KMS-11 (cell line): ENCODE data around the gene FAM13A.

Experiments
- H2AFZ ChIP-seq: fragments of 200-600 bp; sonication (generic); 2 replicates; pipeline ENCODE4 v1.6.1; 2016; ENCODE audit warnings: antibody characterized with exemption, mixed run types, low read depth
- H3K27ac ChIP-seq: fragments of 200-600 bp; sonication (generic); 2 replicates; pipeline ENCODE4 v1.6.1; 2016; ENCODE audit warnings: mild to moderate bottlenecking, mixed run types
- H3K27me3 ChIP-seq: fragments of 200-600 bp; sonication (generic); 2 replicates; pipeline ENCODE4 v1.6.1; 2017; ENCODE audit warnings: mild to moderate bottlenecking, low read depth, mixed run types, moderate library complexity; ENCODE audit not compliant: insufficient read depth
- H3K36me3 ChIP-seq: fragments of 200-600 bp; sonication (generic); 2 replicates; pipeline ENCODE4 v1.6.1; 2017; ENCODE audit warnings: mild to moderate bottlenecking, mixed run types; ENCODE audit not compliant: insufficient read depth
- H3K4me1 ChIP-seq: fragments of 200-600 bp; sonication (generic); 2 replicates; pipeline ENCODE4 v1.6.1; 2016; ENCODE audit warnings: mild to moderate bottlenecking, low read depth, mixed run types; ENCODE audit not compliant: poor library complexity, severe bottlenecking
- H3K4me2 ChIP-seq: fragments of 200-600 bp; sonication (generic); 2 replicates; pipeline ENCODE4 v1.7.0; 2016; ENCODE audit warnings: mild to moderate bottlenecking, mixed run types
- H3K4me3 ChIP-seq: fragments of 200-600 bp; sonication (generic); IDR thresholded peaks from 2 replicates; pipeline ENCODE4 v1.6.1; 2017; ENCODE audit warnings: low read depth, low read length, mixed read lengths; ENCODE audit not compliant: insufficient read depth
- H3K79me2 ChIP-seq: fragments of 200-600 bp; sonication (generic); 2 replicates; pipeline ENCODE4 v1.6.1; 2016; ENCODE audit warnings: low read depth, mixed run types; ENCODE audit not compliant: insufficient read depth
- H3K9ac ChIP-seq: fragments of 200-600 bp; sonication (generic); 2 replicates; pipeline ENCODE4 v1.6.1; 2016; ENCODE audit warnings: mild to moderate bottlenecking, mixed run types
- H4K20me1 ChIP-seq: fragments of 200-600 bp; sonication (generic); 2 replicates; pipeline ENCODE4 v1.6.1; 2016; ENCODE audit warnings: mild to moderate bottlenecking, mixed run types; ENCODE audit not compliant: insufficient read depth
- TF ChIP-seq, protein P1 (sequence below): fragments of 200-600 bp; sonication (generic); conservative IDR thresholded peaks from 2 replicates; pipeline ENCODE4 v1.6.1; 2017; ENCODE audit warnings: low read depth, mild to moderate bottlenecking, antibody characterized with exemption, low read length, moderate library complexity, mixed read lengths

The FAM13A gene

DNA sequence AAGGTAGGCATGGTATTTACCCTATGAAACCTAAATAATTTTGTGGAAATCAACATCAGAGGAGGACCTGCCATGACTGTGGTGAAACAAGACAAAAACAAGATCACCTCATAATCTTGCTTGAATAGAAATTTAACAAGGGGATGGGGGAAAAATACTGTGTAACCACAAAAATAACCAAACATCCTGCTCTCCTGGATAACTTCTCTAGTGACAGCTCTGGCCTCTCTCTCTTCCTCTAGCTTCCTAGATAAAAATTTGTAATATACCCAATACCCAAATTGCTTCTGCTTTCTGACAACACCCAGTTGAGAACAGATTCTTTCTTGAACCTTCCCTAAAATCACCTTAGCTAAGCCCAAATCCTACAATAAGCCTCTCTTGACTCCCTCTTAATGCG is 42.5 kb upstream of the FAM13A start:
- Histone ChIP-seq H3K4me2 (no peak overlapping the region), H3K36me3 (no peaks in the 10 kb centered on the region), H3K27ac (no peak overlapping the region), H2AFZ (no peak overlapping the region), H3K9ac (no peak overlapping the region), H3K79me2 (no peaks in the 10 kb centered on the region), H4K20me1 (no peaks in the 10 kb centered on the region), H3K4me3 (no peak overlapping the region), H3K27me3 (no peaks in the 10 kb centered on the region), H3K4me1 (peaks cover 5% of the 10 kb centered on the region)
- TF ChIP-seq, protein P1, sequence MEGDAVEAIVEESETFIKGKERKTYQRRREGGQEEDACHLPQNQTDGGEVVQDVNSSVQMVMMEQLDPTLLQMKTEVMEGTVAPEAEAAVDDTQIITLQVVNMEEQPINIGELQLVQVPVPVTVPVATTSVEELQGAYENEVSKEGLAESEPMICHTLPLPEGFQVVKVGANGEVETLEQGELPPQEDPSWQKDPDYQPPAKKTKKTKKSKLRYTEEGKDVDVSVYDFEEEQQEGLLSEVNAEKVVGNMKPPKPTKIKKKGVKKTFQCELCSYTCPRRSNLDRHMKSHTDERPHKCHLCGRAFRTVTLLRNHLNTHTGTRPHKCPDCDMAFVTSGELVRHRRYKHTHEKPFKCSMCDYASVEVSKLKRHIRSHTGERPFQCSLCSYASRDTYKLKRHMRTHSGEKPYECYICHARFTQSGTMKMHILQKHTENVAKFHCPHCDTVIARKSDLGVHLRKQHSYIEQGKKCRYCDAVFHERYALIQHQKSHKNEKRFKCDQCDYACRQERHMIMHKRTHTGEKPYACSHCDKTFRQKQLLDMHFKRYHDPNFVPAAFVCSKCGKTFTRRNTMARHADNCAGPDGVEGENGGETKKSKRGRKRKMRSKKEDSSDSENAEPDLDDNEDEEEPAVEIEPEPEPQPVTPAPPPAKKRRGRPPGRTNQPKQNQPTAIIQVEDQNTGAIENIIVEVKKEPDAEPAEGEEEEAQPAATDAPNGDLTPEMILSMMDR = no peak

DNA sequence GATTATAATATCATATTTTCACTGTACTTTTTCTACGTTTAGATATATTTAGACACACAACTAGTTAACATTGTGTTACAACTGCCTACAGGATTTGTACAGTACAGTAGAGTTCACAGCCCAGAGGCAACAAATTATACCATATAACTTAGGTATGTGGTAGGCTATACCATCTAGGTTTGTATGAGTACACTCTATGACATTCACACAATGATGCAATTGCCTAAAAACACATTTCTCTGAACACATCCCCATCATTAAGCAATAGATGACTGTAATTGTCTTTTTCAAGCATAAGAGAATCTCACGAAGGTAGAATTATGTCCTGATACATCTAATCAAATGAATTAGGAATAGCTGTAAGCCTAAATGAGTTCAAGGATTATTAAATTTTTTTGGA is 42.0 kb upstream of the FAM13A start:
- no peaks in the 10 kb centered on the region for H3K79me2 ChIP-seq
- H3K4me1 ChIP-seq = peaks cover 5% of the 10 kb centered on the region
- H3K4me3 ChIP-seq = no peak overlapping the region
- H3K4me2 ChIP-seq = no peak overlapping the region
- H3K27ac ChIP-seq = no peak overlapping the region
- H2AFZ ChIP-seq = no peak overlapping the region
- H4K20me1 ChIP-seq = no peaks in the 10 kb centered on the region
- no peaks in the 10 kb centered on the region for H3K36me3 ChIP-seq
- no peaks in the 10 kb centered on the region for H3K27me3 ChIP-seq
- TF ChIP-seq, protein P1 = no peak
- no peak overlapping the region for H3K9ac ChIP-seq

DNA sequence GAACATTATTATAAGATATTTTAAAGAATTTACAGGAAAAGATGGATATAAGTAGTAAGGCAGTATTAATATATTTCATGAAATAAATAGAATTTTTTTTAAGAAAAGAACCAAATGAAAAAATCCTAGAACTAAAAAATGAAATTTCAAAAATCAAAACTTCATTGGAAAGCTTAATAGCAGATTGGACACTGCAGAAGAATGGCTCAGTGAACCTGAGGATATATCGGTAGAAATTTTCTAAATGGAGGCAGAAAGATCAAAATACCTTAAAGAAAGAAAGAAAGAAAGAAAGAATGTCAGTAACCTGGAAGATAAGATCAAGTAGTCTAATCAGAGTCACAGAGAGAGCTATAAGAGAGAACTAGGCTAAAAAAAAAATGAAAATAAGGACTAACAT is 21.3 kb upstream of the FAM13A start:
- peaks cover 12% of the 10 kb centered on the region for H3K4me1 ChIP-seq
- H3K79me2 ChIP-seq = no peaks in the 10 kb centered on the region
- H2AFZ ChIP-seq = no peak overlapping the region
- no peaks in the 10 kb centered on the region for H3K27me3 ChIP-seq
- H3K9ac ChIP-seq = no peak overlapping the region
- no peak overlapping the region for H3K27ac ChIP-seq
- H3K36me3 ChIP-seq = no peaks in the 10 kb centered on the region
- TF ChIP-seq, protein P1 = no peak
- no peak overlapping the region for H3K4me2 ChIP-seq
- no peak overlapping the region for H3K4me3 ChIP-seq
- H4K20me1 ChIP-seq = no peaks in the 10 kb centered on the region

DNA sequence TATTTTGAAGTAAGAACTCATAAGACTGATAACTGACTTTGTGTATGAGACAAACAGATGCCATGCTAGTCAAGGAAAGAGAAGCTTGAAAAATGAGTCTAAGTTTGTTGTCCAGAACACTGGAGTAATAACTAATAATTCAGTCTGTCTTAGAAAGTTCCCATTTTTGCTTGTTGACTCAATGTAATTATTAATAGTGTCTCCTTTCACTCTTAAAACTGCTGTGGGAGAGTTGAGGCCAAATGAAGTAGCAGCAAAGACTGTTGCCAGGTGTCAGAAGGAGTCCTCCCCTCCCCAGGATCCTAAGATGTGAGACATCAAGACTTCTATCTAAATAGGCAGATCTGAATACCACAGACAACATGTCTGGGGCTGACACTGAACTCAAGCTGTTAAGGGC is 20.8 kb upstream of the FAM13A start:
- TF ChIP-seq, protein P1 = no peak
- no peak overlapping the region for H3K4me3 ChIP-seq
- peaks cover 12% of the 10 kb centered on the region for H3K4me1 ChIP-seq
- no peak overlapping the region for H2AFZ ChIP-seq
- no peaks in the 10 kb centered on the region for H3K36me3 ChIP-seq
- no peaks in the 10 kb centered on the region for H3K79me2 ChIP-seq
- H4K20me1 ChIP-seq = no peaks in the 10 kb centered on the region
- no peak overlapping the region for H3K27ac ChIP-seq
- no peak overlapping the region for H3K4me2 ChIP-seq
- no peaks in the 10 kb centered on the region for H3K27me3 ChIP-seq
- no peak overlapping the region for H3K9ac ChIP-seq
